ENCODE data around the gene ANTXR2.
"Not testable (repeated sequence)": the region's sequence is repeated elsewhere in the genome, so short reads cannot be mapped to it uniquely, and the experiment has no call there.

ANTXR2 gene

GRCh38 chr4:80007745-80008149 is 65.3 kb downstream of the ANTXR2 start:
- TF ChIP-seq, protein P1, sequence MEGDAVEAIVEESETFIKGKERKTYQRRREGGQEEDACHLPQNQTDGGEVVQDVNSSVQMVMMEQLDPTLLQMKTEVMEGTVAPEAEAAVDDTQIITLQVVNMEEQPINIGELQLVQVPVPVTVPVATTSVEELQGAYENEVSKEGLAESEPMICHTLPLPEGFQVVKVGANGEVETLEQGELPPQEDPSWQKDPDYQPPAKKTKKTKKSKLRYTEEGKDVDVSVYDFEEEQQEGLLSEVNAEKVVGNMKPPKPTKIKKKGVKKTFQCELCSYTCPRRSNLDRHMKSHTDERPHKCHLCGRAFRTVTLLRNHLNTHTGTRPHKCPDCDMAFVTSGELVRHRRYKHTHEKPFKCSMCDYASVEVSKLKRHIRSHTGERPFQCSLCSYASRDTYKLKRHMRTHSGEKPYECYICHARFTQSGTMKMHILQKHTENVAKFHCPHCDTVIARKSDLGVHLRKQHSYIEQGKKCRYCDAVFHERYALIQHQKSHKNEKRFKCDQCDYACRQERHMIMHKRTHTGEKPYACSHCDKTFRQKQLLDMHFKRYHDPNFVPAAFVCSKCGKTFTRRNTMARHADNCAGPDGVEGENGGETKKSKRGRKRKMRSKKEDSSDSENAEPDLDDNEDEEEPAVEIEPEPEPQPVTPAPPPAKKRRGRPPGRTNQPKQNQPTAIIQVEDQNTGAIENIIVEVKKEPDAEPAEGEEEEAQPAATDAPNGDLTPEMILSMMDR (IDR thresholded peaks at IDR 0.05; ENCODE audit: low read depth, low read length), result no peak
- Histone ChIP-seq H3K27me3 (no peaks in the 10 kb centered on the region), H3K36me3 (no peaks in the 10 kb centered on the region), H3K4me1 (peaks cover 9% of the 10 kb centered on the region), H3K4me3 (ENCODE audit: low read depth, low read length) (no peak overlapping the region), H3K9me3 (no peaks in the 10 kb centered on the region)
- no peak for DNase-seq

DNA sequence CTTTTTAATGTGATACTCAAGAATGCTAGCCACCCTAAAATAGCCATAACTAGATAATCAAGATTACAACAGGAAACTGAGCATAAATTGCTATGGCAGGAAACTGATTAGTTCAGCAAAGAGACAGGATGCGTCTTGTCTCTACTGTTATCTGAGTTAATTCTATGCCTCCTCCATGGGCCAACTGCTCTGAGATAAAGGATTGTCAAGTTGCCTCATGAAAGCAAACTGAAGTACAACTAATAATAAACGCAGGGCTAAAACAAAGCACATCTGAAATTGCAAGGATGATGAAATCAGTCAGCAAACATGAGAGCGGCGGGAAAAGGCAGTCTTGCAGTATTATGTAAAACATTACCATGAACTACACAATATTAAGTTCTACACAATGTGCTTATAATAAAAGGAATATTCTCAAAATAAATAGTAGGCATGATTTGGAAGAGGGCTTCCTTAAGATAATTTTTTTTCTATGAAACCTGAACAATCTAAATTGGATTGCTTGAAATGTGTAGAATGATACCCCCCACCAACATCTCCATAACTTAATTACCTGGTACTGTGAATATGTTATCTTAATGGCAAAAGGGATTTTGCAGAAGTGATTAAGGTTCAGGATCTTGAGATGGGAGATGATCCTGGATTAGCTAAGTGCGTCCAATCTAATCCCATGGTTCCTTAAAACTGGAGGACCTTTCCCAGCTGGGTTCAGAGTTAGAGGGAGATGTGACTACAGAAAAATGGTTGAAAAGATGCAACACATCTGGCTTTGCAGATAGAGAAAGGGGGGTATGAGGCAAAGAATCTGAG is 65.9 kb downstream of the ANTXR2 start:
- no peaks in the 10 kb centered on the region for H3K36me3 ChIP-seq
- H3K4me3 ChIP-seq (ENCODE audit: low read depth, low read length), result no peak overlapping the region
- TF ChIP-seq, protein P1 (IDR thresholded peaks at IDR 0.05; ENCODE audit: low read depth, low read length), result no peak
- no peaks in the 10 kb centered on the region for H3K27me3 ChIP-seq
- H3K9me3 ChIP-seq, result no peaks in the 10 kb centered on the region
- no peak for DNase-seq
- H3K4me1 ChIP-seq, result peaks cover 9% of the 10 kb centered on the region

- TF ChIP-seq, protein P1 (IDR thresholded peaks at IDR 0.05; ENCODE audit: low read depth, low read length), result no peak
- no peaks in the 10 kb centered on the region for H3K27me3 ChIP-seq
- H3K4me1 ChIP-seq, result peaks cover 9% of the 10 kb centered on the region
- H3K4me3 ChIP-seq (ENCODE audit: low read depth, low read length), result no peak overlapping the region
- H3K9me3 ChIP-seq, result no peaks in the 10 kb centered on the region
- no peaks in the 10 kb centered on the region for H3K36me3 ChIP-seq
- no peak for DNase-seq
Observed at GRCh38 chr4:80005863-80006262, 67.2 kb downstream of the ANTXR2 start.

DNA sequence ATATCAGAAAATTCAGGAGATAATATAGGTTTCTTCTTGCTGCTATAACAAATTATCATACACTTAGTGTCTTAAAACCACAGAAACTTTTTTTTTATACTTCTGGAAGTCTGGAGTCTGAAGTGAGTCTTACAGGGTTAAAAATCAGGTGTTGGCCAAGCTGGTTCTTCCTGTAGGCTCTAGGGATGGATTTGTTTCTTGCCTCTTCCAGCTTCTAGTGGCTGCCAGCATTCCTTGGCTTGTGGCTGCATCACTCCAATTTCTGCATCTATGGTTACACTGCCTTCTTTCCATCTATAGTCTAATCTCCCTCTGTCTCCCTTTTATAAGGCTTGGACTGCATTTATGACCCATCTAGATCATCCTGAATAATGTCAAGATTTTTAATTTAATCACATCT is 68.7 kb downstream of the ANTXR2 start:
- Histone ChIP-seq H3K4me3 (ENCODE audit: low read depth, low read length) (no peak overlapping the region), H3K27me3 (no peaks in the 10 kb centered on the region), H3K4me1 (peaks cover 9% of the 10 kb centered on the region), H3K9me3 (no peaks in the 10 kb centered on the region), H3K36me3 (no peaks in the 10 kb centered on the region)
- DNase-seq, result no peak
- TF ChIP-seq, protein P1 (IDR thresholded peaks at IDR 0.05; ENCODE audit: low read depth, low read length), result no peak

GRCh38 chr4:80002559-80002958 is 70.5 kb downstream of the ANTXR2 start:
- H3K4me1 ChIP-seq; H3K9me3 ChIP-seq; H3K27me3 ChIP-seq; DNase-seq; H3K36me3 ChIP-seq; H3K4me3 ChIP-seq (ENCODE audit: low read depth, low read length): not testable (repeated sequence)

DNA sequence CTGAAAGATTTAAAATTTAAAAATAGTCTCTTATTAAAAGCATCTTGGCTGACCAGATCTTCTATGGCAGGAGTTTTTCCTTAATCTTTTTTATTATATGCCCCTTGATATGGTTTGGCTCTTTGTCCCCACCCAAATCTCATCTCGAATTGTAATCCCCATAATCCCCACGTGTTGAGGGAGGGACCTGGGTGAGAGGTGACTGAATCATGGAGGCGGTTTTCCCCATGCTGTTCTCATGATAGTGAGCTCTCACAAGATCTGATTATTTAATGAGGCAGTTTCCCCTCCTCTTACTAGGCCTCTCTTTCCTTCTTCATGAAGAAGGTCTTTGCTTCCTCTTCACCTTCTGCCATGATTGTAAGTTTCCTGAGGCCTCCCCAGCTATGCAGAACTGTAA is 74.0 kb downstream of the ANTXR2 start:
- DNase-seq, result not testable (repeated sequence)

GRCh38 chr4:79998201-79998600 is 74.8 kb downstream of the ANTXR2 start:
- Histone ChIP-seq H3K9me3 (no peaks in the 10 kb centered on the region), H3K4me3 (ENCODE audit: low read depth, low read length) (no peak overlapping the region), H3K36me3 (0 out of 2 replicates have a peak, but pooled peaks cover 3% of the 10 kb centered on the region), H3K27me3 (no peaks in the 10 kb centered on the region), H3K4me1 (no peaks in the 10 kb centered on the region)
- TF ChIP-seq, protein P1 (IDR thresholded peaks at IDR 0.05; ENCODE audit: low read depth, low read length), result no peak
- DNase-seq, result no peak

More for the DNA sequence above, 74.0 kb downstream of the ANTXR2 start:
- H3K4me1 ChIP-seq; H3K4me3 ChIP-seq (ENCODE audit: low read depth, low read length); H3K36me3 ChIP-seq; H3K27me3 ChIP-seq; H3K9me3 ChIP-seq: not testable (repeated sequence)

Measured in BE2C (cell line).